Colonic mucosa (tissue), 4 donors: ENCODE measurements around the gene ATN1. TPM values are rescaled to one million over a fixed set of nuclear protein-coding genes. Genes with fewer than 3 reads are reported as not detected.

ENCODE experiments used
- DNase-seq: peaks from one replicate; pipeline ENCODE4 v3.0.0-alpha.2; 2020
- H3K27ac ChIP-seq: fragments of 200-600 bp; one replicate; pipeline ENCODE4 v1.8.0; 2021
- H3K27me3 ChIP-seq: fragments of 200-600 bp; one replicate; pipeline ENCODE4 v1.8.0; 2021
- H3K36me3 ChIP-seq: fragments of 200-600 bp; one replicate; pipeline ENCODE4 v1.8.0; 2021
- H3K4me1 ChIP-seq: fragments of 200-600 bp; one replicate; pipeline ENCODE4 v1.8.0; 2021; ENCODE audit warnings: mild to moderate bottlenecking
- H3K4me3 ChIP-seq: fragments of 200-600 bp; one replicate; pipeline ENCODE4 v1.8.0; 2021
- H3K9ac ChIP-seq, 2 donors: one replicate each; pipeline ENCODE4 v1.7.0; 2013; ENCODE audit warnings: control low read depth in 2 of 2, low read depth in 2 of 2, low read length in 2 of 2
- H3K9me3 ChIP-seq: fragments of 200-600 bp; one replicate; pipeline ENCODE4 v1.8.0; 2021
- CTCF ChIP-seq: fragments of 200-600 bp; IDR thresholded peaks from one replicate; pipeline ENCODE4 v1.8.0; 2022; ENCODE audit warnings: antibody characterized with exemption, mild to moderate bottlenecking
- intact Hi-C: fragments of 100-400 bp; cut with DNase I; formaldehyde crosslinking; loops from one replicate; pipeline ENCODE4 v1.14.1; 2022
- total RNA-seq, 2 donors: library from RNA; stranded (reverse); fragmentation: NEBNext Ultra II Directional in 1 of 2; extraction: Animal tissue kit (Norgen Biotek cat#: 25700) in 1 of 2; gene quantifications; one replicate each; pipeline ENCODE4 v1.2.1, GENCODE V29; 2021
- donor health status: healthy.
- donor health status: DM: no; HTN: no; CAD: no.
- donor health status: DM: no; HTN: no; CAD: no.

The ATN1 gene
- total RNA-seq, 2 donors from 2014 or later, result 67.5 to 103 TPM

- H3K36me3 ChIP-seq, result no peaks in the 10 kb centered on the region
- H3K4me3 ChIP-seq, result no peak overlapping the region
- intact Hi-C loops, result loop anchor here (5.0 kb wide), 1 partner anchor 169 kb away; the partner anchor contains the start of gene C1R
- H3K9ac ChIP-seq, result peak overlapping the region in 1 of 2 donors; percentile 12
- TF ChIP-seq CTCF, result no peak
- DNase-seq, result no peak
- no peaks in the 10 kb centered on the region for H3K27me3 ChIP-seq
- H3K9me3 ChIP-seq, result no peaks in the 10 kb centered on the region
- H3K27ac ChIP-seq, result no peak overlapping the region
- H3K4me1 ChIP-seq, result peaks cover 10% of the 10 kb centered on the region
Observed at GRCh38 chr12:6923003-6923732, 4.6 kb upstream of the ATN1 start.

GRCh38 chr12:6923851-6924250 lies 3.9 kb upstream of the ATN1 start:
- H3K36me3 ChIP-seq, result no peaks in the 10 kb centered on the region
- no peak for TF ChIP-seq CTCF
- DNase-seq, result no peak
- no peaks in the 10 kb centered on the region for H3K27me3 ChIP-seq
- H3K9ac ChIP-seq, result peak overlapping the region in 1 of 2 donors; percentile 92
- intact Hi-C loops, result loop anchor here (5.0 kb wide), 1 partner anchor 168 kb away; the partner anchor contains the start of gene C1R
- no peak overlapping the region for H3K4me3 ChIP-seq
- peaks cover 10% of the 10 kb centered on the region for H3K4me1 ChIP-seq
- H3K9me3 ChIP-seq, result no peaks in the 10 kb centered on the region
- peak overlapping the region; percentile 90 for H3K27ac ChIP-seq

- peak overlapping the region; percentile 54 to 92 for H3K9ac ChIP-seq
- no peak for TF ChIP-seq CTCF
- H3K4me1 ChIP-seq, result peaks cover 10% of the 10 kb centered on the region
- H3K27me3 ChIP-seq, result no peaks in the 10 kb centered on the region
- DNase-seq, result no peak
- H3K27ac ChIP-seq, result peak overlapping the region; percentile 90
- H3K36me3 ChIP-seq, result no peaks in the 10 kb centered on the region
- H3K9me3 ChIP-seq, result no peaks in the 10 kb centered on the region
- no peak overlapping the region for H3K4me3 ChIP-seq
- intact Hi-C loops, result no loop called here
Observed at GRCh38 chr12:6925239-6925539, 2.6 kb upstream of the ATN1 start.

GRCh38 chr12:6925540-6926279 lies 2.0 kb upstream of the ATN1 start:
- intact Hi-C loops, result no loop called here
- H3K9me3 ChIP-seq, result no peaks in the 10 kb centered on the region
- peaks cover 10% of the 10 kb centered on the region for H3K4me1 ChIP-seq
- DNase-seq, result peak; percentile 81
- peak overlapping the region; percentile 72 to 92 for H3K9ac ChIP-seq
- H3K36me3 ChIP-seq, result no peaks in the 10 kb centered on the region
- peak overlapping the region; percentile 90 for H3K27ac ChIP-seq
- no peak overlapping the region for H3K4me3 ChIP-seq
- H3K27me3 ChIP-seq, result no peaks in the 10 kb centered on the region
- TF ChIP-seq CTCF, result no peak

GRCh38 chr12:6928022-6928702 lies 403 bp downstream of the ATN1 start:
- Histone ChIP-seq H3K4me1 (peaks cover 14% of the 10 kb centered on the region), H3K27ac (peak overlapping the region; percentile 81), H3K9ac (peak overlapping the region; percentile 87 to 97), H3K27me3 (no peaks in the 10 kb centered on the region), H3K9me3 (no peaks in the 10 kb centered on the region), H3K36me3 (no peaks in the 10 kb centered on the region), H3K4me3 (peak overlapping the region; percentile 74)
- TF ChIP-seq CTCF, result no peak
- intact Hi-C loops, result no loop called here
- no peak for DNase-seq
